Activated T-cell treated with anti-CD3 and anti-CD28 coated beads for 4 hours (primary cell): ENCODE data around the gene PRSS33.

Experiments used
- DNase-seq: peaks from one replicate; pipeline ENCODE4 v3.0.0-alpha.2; 2020

Gene PRSS33, protein sequence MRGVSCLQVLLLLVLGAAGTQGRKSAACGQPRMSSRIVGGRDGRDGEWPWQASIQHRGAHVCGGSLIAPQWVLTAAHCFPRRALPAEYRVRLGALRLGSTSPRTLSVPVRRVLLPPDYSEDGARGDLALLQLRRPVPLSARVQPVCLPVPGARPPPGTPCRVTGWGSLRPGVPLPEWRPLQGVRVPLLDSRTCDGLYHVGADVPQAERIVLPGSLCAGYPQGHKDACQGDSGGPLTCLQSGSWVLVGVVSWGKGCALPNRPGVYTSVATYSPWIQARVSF

GRCh38 chr16:2787406-2787805 lies at the start of gene PRSS33:
Gene PRSS33, minus strand, starts transcription at chr16:2787560. Its CDS starts 1,013 bp downstream, at chr16:2786547.
- no peak for DNase-seq

DNA sequence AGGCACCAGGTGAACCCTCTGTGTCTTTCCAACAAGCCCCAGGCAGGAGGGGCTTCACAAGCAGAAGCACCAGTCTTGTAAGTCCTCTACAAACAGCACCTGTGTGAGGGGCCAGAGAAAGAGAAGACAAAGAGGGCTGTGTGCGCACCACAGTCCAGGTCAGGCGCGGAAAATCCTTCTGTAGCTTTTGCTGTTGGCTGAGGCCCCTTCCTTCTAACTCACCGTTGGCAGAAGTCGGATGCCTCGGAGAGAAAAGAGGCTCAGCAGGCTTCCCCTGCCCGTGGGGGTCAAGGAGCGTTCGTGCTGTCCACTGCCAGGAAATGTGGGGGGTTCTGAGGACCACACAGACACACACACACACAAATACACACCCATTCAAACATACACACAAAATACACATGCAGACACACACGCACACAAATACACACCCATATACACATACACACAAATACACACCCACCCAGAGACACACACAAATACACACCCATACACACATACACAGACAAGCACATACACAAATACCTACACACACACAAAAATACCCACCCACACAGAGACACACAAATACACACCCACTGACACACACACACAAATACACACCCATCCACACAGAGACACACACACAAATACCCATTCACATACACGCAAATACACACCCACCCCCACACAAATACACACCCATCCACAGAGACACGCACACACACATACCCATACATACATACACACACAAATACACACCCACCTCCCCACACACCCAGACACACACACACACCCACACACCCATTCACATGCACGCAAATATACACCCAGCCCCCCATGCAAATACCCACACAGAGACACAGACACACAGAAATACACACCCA lies 49.5 kb upstream of the PRSS33 start:
- DNase-seq, result no peak

GRCh38 chr16:2835638-2836493 lies 48.5 kb upstream of the PRSS33 start:
- no peak for DNase-seq

- no peak for DNase-seq
These were observed 47.6 kb upstream of the PRSS33 start for GRCh38 chr16:2834968-2835367.

DNA sequence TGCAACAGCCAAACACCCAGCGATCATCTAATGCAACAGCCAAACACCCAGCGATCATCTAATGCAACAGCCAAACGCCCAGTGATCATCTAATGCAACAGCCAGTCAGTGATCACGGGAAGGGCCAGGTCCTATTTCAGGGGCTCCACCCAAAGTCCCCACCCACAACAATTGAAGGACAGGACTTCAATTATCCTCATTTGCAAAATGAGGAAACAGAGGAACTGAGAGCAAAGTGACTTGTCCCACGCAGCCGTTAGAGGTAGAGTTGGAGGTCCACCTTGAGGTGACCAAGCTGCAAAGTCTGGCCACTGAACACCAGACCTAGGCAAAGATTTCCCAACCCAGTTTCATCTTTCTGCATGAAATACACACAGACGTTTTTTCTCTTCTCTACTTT lies 46.4 kb upstream of the PRSS33 start:
- no peak for DNase-seq

DNA sequence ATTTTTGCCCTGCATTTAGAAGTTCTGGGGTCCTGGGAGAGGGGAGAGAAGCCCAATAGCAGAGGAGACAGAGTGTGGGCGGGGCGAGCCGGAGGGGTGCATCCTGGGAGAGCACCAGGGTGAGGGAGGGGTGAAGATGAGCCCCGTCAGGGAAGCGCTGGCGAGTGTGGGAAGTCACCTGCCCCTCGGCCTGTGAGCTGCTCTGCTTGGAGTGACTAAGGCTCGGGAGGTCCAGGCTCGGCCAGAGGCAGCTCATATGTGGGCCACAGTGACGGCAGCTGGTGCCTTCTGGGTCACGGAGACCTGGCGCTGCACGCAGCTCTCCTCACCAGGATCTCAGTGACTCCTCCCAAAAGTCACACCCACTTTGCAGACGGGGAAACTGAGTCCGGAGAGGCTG lies 43.8 kb upstream of the PRSS33 start:
- DNase-seq, result no peak

GRCh38 chr16:2830355-2830695 lies 43.0 kb upstream of the PRSS33 start:
- no peak for DNase-seq

DNA sequence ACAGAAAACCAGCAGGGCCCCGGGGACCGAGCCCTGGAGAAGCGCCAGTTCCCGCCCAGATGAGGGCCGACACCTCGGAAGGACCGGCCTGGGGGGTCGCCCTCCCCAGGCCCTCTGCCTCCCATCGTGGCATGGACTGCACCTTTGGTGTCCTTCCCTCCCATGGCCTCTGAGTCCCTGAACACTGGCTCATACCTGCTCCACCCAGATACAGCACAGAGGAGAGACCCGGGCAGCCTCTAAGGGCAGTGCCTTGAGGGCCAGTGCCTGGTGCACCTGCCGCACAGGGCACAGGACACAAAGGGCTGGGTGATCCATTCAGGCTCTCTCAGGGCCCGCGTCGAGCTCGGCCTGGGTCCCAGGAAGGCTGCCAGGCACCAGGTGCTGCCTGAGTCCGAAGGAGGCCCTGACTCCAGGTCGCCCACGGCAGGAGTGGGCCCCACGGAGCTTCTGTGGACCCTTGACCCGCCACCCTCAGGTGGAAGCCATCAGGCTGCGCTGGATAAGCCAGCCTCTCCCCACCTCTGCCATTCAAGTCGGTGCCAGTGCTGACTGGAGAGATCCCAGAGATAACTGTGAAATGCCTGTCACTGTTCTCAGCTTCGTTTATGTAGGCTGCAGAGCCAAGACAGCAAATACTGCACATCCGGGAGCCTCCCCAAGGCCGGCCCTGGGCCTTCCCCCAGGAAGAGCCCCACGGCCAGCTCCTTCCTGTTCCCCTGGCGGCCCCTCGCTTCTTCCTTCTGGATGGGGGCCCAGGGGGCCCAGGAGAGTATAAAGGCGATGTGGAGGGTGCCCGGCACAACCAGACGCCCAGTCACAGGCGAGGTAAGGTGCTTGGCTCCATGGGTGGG lies 42.4 kb upstream of the PRSS33 start, which contains the start of gene ZG16B:
Gene ZG16B, plus strand, starts transcription at position 803 of the 854 bp plus-strand sequence. CDS start 139 bp downstream, outside the sequence.
- DNase-seq, result no peak

DNA sequence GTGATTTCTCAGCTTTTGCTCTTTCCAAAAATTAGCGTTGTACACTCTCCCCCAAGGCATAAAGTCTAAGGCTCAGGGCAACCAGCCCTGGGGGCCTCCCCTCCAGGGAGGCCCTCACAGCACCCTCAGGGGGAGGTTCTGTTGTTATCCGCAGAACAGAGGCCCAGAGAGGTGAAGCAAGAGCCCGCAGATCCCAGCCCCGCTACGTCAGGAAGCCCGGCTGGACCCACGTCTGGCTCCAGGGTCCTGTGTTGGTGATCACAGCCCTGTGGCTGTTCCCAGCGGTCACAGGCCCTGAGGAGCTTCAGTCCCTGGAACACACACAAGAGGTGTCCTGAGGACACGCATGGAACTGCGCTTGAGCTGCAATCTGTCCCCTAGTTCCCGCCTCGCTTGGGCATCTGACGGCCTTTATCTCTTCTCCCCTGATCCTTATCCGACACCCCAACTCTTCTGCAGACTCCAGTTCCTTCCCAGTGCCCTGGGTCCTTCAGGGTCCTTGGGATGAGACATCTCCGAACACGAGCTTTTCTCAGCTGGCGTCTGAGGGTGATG lies 41.6 kb upstream of the PRSS33 start:
- no peak for DNase-seq

DNA sequence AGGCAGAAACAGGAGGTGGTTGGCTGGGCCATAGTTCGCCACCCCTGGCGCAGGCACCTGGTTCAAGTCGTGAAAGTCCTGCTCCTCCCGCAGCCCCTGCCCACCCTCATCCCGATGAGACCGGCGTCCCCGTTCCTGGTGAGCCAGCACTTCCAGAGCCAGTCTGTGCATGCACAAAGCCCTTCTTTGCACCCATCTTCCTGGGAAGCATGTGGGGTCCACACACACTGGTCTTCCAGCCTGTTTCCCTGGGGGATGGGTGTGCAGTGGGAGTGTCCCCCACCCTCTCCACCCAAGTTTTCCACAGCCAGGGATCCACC lies 41.1 kb upstream of the PRSS33 start:
- no peak for DNase-seq

- no peak for DNase-seq
These were observed 40.6 kb upstream of the PRSS33 start for GRCh38 chr16:2827831-2828520.

- no peak for DNase-seq
These were observed 40.0 kb upstream of the PRSS33 start for GRCh38 chr16:2827374-2827791.

GRCh38 chr16:2826591-2827373 lies 39.4 kb upstream of the PRSS33 start:
- DNase-seq, result no peak

DNA sequence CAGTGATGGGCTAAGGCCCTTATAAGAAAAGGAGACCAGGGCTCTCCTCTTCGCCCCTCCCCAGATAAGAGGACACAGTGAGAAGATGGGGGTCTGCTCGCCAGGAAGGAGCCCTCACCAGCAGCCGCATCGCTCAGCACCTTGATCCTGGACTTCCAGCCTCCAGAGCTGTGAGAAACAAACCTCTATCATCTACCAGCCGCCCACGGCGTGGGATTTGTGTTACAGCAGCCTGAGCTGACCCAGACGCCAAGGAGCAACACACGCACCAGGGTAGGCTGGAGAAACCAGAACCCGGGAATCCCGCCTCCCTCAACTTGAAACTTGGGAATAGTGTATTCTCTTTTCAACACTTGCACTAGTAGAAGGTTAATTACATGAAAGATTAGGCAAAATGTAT lies 38.5 kb upstream of the PRSS33 start:
- no peak for DNase-seq

DNA sequence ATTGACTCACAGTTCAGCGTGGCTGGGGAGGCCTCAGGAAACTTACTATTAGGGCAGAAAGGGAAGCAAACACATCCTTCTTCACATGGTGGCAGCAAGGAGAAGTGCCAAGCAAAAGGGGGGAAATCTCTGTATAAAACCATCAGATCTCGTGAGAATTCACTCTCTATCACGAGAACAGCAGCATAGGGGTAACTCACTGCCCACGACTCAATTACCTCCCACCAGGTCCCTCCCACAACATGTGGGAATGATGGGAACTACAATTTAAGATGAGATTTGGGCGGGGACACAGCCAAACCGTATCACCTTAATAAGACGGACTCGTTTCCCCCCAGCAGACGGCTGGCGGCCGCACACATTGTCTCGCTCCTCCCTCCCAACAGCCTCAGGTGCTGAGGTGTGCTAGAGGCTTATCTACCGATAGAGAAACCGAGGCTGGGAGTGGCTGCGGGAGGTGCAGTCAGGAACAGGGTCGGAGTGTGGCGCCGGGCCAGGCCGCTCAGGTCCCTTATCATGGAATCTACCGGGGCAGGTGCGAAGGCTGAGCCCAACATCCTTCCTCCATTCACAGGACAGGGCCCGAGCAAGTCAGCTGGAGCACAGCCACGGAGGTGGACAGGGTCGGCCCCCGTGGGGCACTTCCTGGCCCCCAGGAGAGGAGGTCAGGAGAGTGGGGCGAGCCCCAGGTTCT lies 37.8 kb upstream of the PRSS33 start:
- DNase-seq, result no peak

GRCh38 chr16:2824626-2825025 lies 37.3 kb upstream of the PRSS33 start:
- DNase-seq, result no peak

GRCh38 chr16:2822496-2822895 lies 35.1 kb upstream of the PRSS33 start:
- no peak for DNase-seq

DNA sequence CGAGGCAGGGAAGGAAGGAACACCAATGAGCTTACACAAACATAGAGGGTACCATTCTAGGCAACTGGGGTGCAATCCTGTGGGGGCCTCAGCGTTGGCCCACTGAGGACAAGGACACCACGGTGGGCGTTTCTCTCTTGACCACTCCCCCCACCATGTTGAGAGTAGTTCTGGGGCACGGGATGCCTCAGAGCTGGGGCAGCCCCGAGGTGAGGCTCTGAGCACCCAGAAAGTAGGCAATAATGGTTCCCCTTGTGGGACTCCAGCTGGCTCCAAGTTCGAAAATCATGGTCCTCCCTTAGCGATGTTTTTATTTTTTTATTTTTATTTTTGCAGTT lies 34.8 kb upstream of the PRSS33 start:
- no peak for DNase-seq

DNA sequence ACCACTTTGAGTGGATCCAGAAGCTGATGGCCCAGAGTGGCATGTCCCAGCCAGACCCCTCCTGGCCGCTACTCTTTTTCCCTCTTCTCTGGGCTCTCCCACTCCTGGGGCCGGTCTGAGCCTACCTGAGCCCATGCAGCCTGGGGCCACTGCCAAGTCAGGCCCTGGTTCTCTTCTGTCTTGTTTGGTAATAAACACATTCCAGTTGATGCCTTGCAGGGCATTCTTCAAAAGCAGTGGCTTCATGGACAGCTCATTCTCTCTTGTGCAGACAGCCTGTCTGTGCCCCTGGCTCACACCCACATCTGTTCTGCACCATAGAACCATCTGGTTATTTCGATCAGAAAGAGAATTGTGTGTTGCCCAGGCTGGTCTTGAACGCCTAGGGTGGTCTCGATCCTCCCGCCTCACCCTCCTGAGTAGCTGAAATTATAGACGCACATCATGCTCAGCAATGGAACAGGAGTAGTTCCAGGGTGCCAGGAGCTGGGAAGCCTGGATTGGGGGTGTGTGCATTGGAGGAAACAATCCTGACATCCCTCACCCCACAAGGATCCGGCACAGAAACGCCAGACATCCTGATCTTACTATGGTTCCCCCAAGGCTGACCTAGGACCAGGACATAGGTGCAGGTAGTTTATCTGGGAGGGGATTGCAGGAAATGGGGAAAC lies 34.3 kb upstream of the PRSS33 start:
- DNase-seq, result no peak
